B cell (primary cell): Measurements from ENCODE around the gene CCDC86. TPM values are rescaled to one million over a fixed set of nuclear protein-coding genes. Genes with fewer than 3 reads are reported as not detected.

Experiments used
- ATAC-seq: fragments of 200-7000 bp; cut with Tn5 transposase; one replicate; pipeline ENCODE4 v1.10.0; 2021; ENCODE audit warnings: low read depth, mild to moderate bottlenecking, moderate number of reproducible peaks, moderate library complexity
- CTCF ChIA-PET: fragments of 350-600 bp; sonication (Branson Sonifier 250); formaldehyde crosslinking; loops from one replicate; lab custom pipeline; 2021; ENCODE audit warnings: antibody characterized with exemption, inconsistent platforms; lab: Charles Lee
- POLR2A ChIA-PET: fragments of 350-600 bp; sonication (Branson Sonifier 250); formaldehyde crosslinking; loops from one replicate; lab custom pipeline; 2021; ENCODE audit warnings: antibody characterized with exemption; lab: Charles Lee
- DNase-seq: peaks from one replicate; pipeline ENCODE4 v3.0.0; 2013
- H2AFZ ChIP-seq: 2 replicates; pipeline ENCODE4 v1.6.1; 2012; ENCODE audit warnings: mild to moderate bottlenecking, low read depth, low read length; ENCODE audit not compliant: insufficient read depth, poor library complexity, severe bottlenecking
- H3K27ac ChIP-seq, 2 donors: 1 replicate in 1 of 2; 2 replicates in 1 of 2; pipeline ENCODE4 v1.5.1; 2012 to 2013; ENCODE audit warnings: low read length in 2 of 2, mild to moderate bottlenecking in 2 of 2, moderate library complexity in 1 of 2
- H3K27me3 ChIP-seq, 4 experiments: fragments of 200-600 bp in 1 of 4; sonication (generic) in 1 of 4; replicated peaks in 1 of 4; 1 replicate in 2 of 4; 2 replicates in 2 of 4; pipeline versions ENCODE4 v1.6.1 to v1.7.0; 2013 to 2016; ENCODE audit warnings: low read length in 3 of 4, mild to moderate bottlenecking in 2 of 4, mixed read lengths in 1 of 4, moderate library complexity in 1 of 4; ENCODE audit not compliant: insufficient read depth in 4 of 4, control insufficient read depth in 3 of 4; ENCODE audit errors: control extremely low read depth in 1 of 4
- H3K36me3 ChIP-seq, 2 experiments: replicated peaks in 1 of 2; 1 replicate in 1 of 2; 2 replicates in 1 of 2; pipeline versions ENCODE4 v1.6.1 to v1.7.1; 2013; ENCODE audit warnings: low read length in 1 of 2; ENCODE audit not compliant: insufficient read depth in 2 of 2, control insufficient read depth in 1 of 2; ENCODE audit errors: control extremely low read depth in 1 of 2, extremely low read depth in 1 of 2
- H3K4me1 ChIP-seq, 2 donors: fragments of 200-600 bp in 1 of 2; sonication (generic) in 1 of 2; 1 replicate in 1 of 2; 2 replicates in 1 of 2; pipeline versions ENCODE4 v1.5.1 to v1.6.1; 2013 to 2017; ENCODE audit warnings: low read length in 2 of 2; ENCODE audit not compliant: control insufficient read depth in 2 of 2, insufficient read depth in 2 of 2
- H3K4me2 ChIP-seq: replicated peaks from 2 replicates; pipeline ENCODE3; 2012; ENCODE audit warnings: mild to moderate bottlenecking, low read depth, low read length; ENCODE audit not compliant: poor library complexity, severe bottlenecking
- H3K4me3 ChIP-seq, 5 experiments: fragments of 200-600 bp in 1 of 5; sonication (generic) in 1 of 5; 1 replicate in 3 of 5; 2 replicates in 2 of 5; pipeline versions ENCODE4 v1.5.1 to v1.7.0; 2011 to 2016; ENCODE audit warnings: low read length in 4 of 5, mild to moderate bottlenecking in 4 of 5, low read depth in 2 of 5, control low read depth in 1 of 5, moderate library complexity in 1 of 5; ENCODE audit not compliant: insufficient read depth in 1 of 5; ENCODE audit errors: control extremely low read depth in 1 of 5, extremely low read depth in 1 of 5
- H3K79me2 ChIP-seq: fragments of 200-600 bp; sonication (generic); one replicate; pipeline ENCODE4 v1.6.0; 2016; ENCODE audit warnings: low read length; ENCODE audit not compliant: control insufficient read depth, insufficient read depth
- H3K9ac ChIP-seq: fragments of 200-600 bp; sonication (generic); 2 replicates; pipeline ENCODE4 v1.6.1; 2017; ENCODE audit warnings: mild to moderate bottlenecking, low read length, moderate library complexity
- H3K9me3 ChIP-seq, 3 donors: one replicate each; pipeline versions ENCODE4 v1.6.1 to v1.7.1; 2013; ENCODE audit warnings: low read length in 2 of 3; ENCODE audit not compliant: control insufficient read depth in 2 of 3, insufficient read depth in 1 of 3; ENCODE audit errors: control extremely low read depth in 1 of 3
- H4K20me1 ChIP-seq: 2 replicates; pipeline ENCODE4 v1.6.0; 2012; ENCODE audit warnings: mild to moderate bottlenecking, low read length; ENCODE audit not compliant: insufficient read depth, control insufficient read depth, poor library complexity, severe bottlenecking
- H3K27ac Mint-ChIP-seq: one replicate; pipeline ENCODE4 v1.8.0; 2021; ENCODE audit warnings: mixed read lengths
- H3K27me3 Mint-ChIP-seq: one replicate; pipeline ENCODE4 v1.8.0; 2021; ENCODE audit warnings: mixed read lengths
- H3K4me1 Mint-ChIP-seq: one replicate; pipeline ENCODE4 v1.8.0; 2021; ENCODE audit warnings: mixed read lengths
- H3K4me3 Mint-ChIP-seq: one replicate; pipeline ENCODE4 v1.8.0; 2021; ENCODE audit warnings: mixed read lengths
- H3K9me3 Mint-ChIP-seq: one replicate; pipeline ENCODE4 v1.8.0; 2022; ENCODE audit warnings: mixed read lengths; ENCODE audit not compliant: insufficient read depth
- CTCF ChIP-seq: fragments of 200-600 bp; IDR thresholded peaks from one replicate; pipeline ENCODE4 v1.8.0; 2022; ENCODE audit warnings: antibody characterized with exemption, mild to moderate bottlenecking
- EZH2 ChIP-seq: IDR thresholded peaks from 2 replicates; pipeline ENCODE4 v1.6.1; 2012; ENCODE audit warnings: borderline replicate concordance, low read depth, mild to moderate bottlenecking, moderate library complexity, low read length; ENCODE audit not compliant: insufficient read depth, poor library complexity, severe bottlenecking
- whole genome bisulfite sequencing: methylation state at CpG from one replicate; pipeline ENCODE4 v1.1.5; 2013; ENCODE audit warnings: missing lambda C conversion rate; ENCODE audit not compliant: insufficient coverage; 5-methylcytosine and 5-hydroxymethylcytosine counted together
- intact Hi-C: fragments of 100-400 bp; cut with micrococcal nuclease; formaldehyde crosslinking; loops from one replicate; pipeline ENCODE4 v1.10.0; 2022
- polyA plus RNA-seq: library from polyadenylated mRNA; depleted of rRNA; stranded (reverse); fragments of >200 nt; gene quantifications from 2 replicates; pipeline ENCODE4 v1.2.3, GENCODE V29; 2012
- total RNA-seq, 2 donors: library from RNA; stranded (reverse); fragments of 120-200 nt in 1 of 2; gene quantifications; 1 replicate in 1 of 2; 2 replicates in 1 of 2; pipeline versions ENCODE4 v1.2.3 to v1.2.4, GENCODE V29; 2013 to 2022

The CCDC86 gene
- total and polyA plus RNA-seq, 2 donors (not counting 1 experiment from before 2014, with no cell fraction given), result 10.5 to 12.4 TPM

GRCh38 chr11:60809691-60810090 is 32.2 kb upstream of the CCDC86 start:
- Histone ChIP-seq H3K36me3 (no peaks in the 10 kb centered on the region), H3K27me3 (no peaks in the 10 kb centered on the region), H3K9ac (no peak overlapping the region), H3K4me1 (no peaks in the 10 kb centered on the region), H2AFZ (no peak overlapping the region), H4K20me1 (no peaks in the 10 kb centered on the region), H3K4me3 (no peak overlapping the region), H3K79me2 (no peaks in the 10 kb centered on the region), H3K27ac (no peak overlapping the region), H3K9me3 (no peaks in the 10 kb centered on the region), H3K4me2 (no peak overlapping the region)
- Mint-ChIP-seq H3K4me3 (no peak overlapping the region), H3K4me1 (no peaks in the 10 kb centered on the region), H3K27ac (no peak overlapping the region), H3K27me3 (peaks cover 39% of the 10 kb centered on the region), H3K9me3 (no peaks in the 10 kb centered on the region)
- POLR2A ChIA-PET, result no interaction called here
- 96% methylated on average over 9 of the region's 11 CpGs for whole genome bisulfite sequencing
- intact Hi-C loops, result no loop called here
- CTCF ChIA-PET, result no interaction called here
- DNase-seq (no peak), ATAC-seq (no peak)
- no peak for TF ChIP-seq EZH2
- TF ChIP-seq CTCF, result no peak

- no peaks in the 10 kb centered on the region for H3K4me1 ChIP-seq
- CTCF ChIA-PET, result no interaction called here
- TF ChIP-seq CTCF (no peak), EZH2 (no peak)
Observed at GRCh38 chr11:60810151-60810550, 31.8 kb upstream of the CCDC86 start.

More at GRCh38 chr11:60810151-60810550, 31.8 kb upstream of the CCDC86 start:
- H3K4me1 Mint-ChIP-seq, result no peaks in the 10 kb centered on the region
- intact Hi-C loops, result no loop called here
- no peak overlapping the region for H2AFZ ChIP-seq
- no peak overlapping the region for H3K27ac Mint-ChIP-seq
- no peak for ATAC-seq
- no peak overlapping the region for H3K27ac ChIP-seq
- H3K27me3 ChIP-seq, result no peaks in the 10 kb centered on the region
- no peaks in the 10 kb centered on the region for H3K79me2 ChIP-seq
- H3K36me3 ChIP-seq, result no peaks in the 10 kb centered on the region
- no peaks in the 10 kb centered on the region for H3K9me3 ChIP-seq
- DNase-seq, result no peak
- peaks cover 39% of the 10 kb centered on the region for H3K27me3 Mint-ChIP-seq
- POLR2A ChIA-PET, result no interaction called here
- H3K4me3 ChIP-seq, result no peak overlapping the region
- no peaks in the 10 kb centered on the region for H3K9me3 Mint-ChIP-seq
- 96% methylated on average over 4 of the region's 4 CpGs for WGBS
- H3K4me3 Mint-ChIP-seq, result no peak overlapping the region
- H4K20me1 ChIP-seq, result no peaks in the 10 kb centered on the region
- no peak overlapping the region for H3K4me2 ChIP-seq
- H3K9ac ChIP-seq, result no peak overlapping the region
